Right forelimb (tissue), 1 donor: ENCODE measurements around the gene CWF19L2.

Experiments
- DNase-seq: peaks from one replicate; pipeline ENCODE4 v3.0.0-alpha.2; 2018

Gene CWF19L2

DNA sequence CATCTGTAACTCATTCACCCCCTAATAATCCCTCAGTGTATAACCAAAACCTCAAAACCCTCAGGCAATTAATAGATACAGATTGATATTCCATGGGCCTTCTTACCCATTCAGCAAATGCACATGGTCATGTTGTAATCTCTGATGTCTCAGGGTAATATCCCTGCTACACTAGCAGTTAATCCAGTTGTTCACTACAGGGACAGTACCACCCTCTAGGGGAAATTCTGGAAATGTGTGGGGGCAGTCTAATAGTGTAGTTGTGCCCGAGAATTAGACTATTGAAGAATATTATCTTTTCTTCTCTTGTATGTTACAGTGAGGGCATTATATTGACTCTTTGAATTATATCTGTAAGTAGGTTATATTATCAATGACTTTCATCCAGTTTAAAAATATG lies 175.4 kb downstream of the CWF19L2 start:
- DNase-seq: no peak
